Stimulated activated CD4-positive, alpha-beta T cell treated with anti-CD3 and anti-CD28 coated beads, Interleukin-4, amount 100 ng/mL, for 4 hours (primary cell): ENCODE data around the gene RRP12.

Source experiments
- DNase-seq, 2 experiments: peaks; one replicate each; pipeline ENCODE4 v3.0.0-alpha.2; 2020

RRP12 gene

GRCh38 chr10:97334370-97335175 lies 66.6 kb downstream of the RRP12 start, which contains the start of gene FRAT2:
TSS of gene FRAT2 (minus strand) at chr10:97334729. CDS start at chr10:97334572, 157 bp downstream.
- DNase-seq, result peak; percentile 82 to 86

GRCh38 chr10:97333601-97334369 lies 67.4 kb downstream of the RRP12 start:
- DNase-seq, result peak in 1 of 2 experiments; percentile 18

- DNase-seq, result no peak
These were observed 67.9 kb downstream of the RRP12 start for GRCh38 chr10:97333351-97333600.

GRCh38 chr10:97332591-97333350 lies 68.4 kb downstream of the RRP12 start:
- DNase-seq, result no peak

GRCh38 chr10:97331153-97331703 lies 69.9 kb downstream of the RRP12 start:
- no peak for DNase-seq

- no peak for DNase-seq
These were observed 71.4 kb downstream of the RRP12 start for GRCh38 chr10:97329766-97330165.

- no peak for DNase-seq
These were observed 72.3 kb downstream of the RRP12 start for GRCh38 chr10:97328646-97329453.

GRCh38 chr10:97327348-97328294 lies 73.5 kb downstream of the RRP12 start:
- no peak for DNase-seq

- no peak for DNase-seq
These were observed 75.4 kb downstream of the RRP12 start for GRCh38 chr10:97325754-97326153.

- no peak for DNase-seq
These were observed 77.6 kb downstream of the RRP12 start for GRCh38 chr10:97323501-97323900.

GRCh38 chr10:97321804-97322190 lies 79.3 kb downstream of the RRP12 start:
- no peak for DNase-seq

- DNase-seq, result no peak
These were observed 79.9 kb downstream of the RRP12 start for GRCh38 chr10:97321032-97321803.

GRCh38 chr10:97320480-97321031 lies 80.6 kb downstream of the RRP12 start:
- peak in 1 of 2 experiments; percentile 20 for DNase-seq

- DNase-seq, result peak; percentile 46 to 57
These were observed 81.3 kb downstream of the RRP12 start for GRCh38 chr10:97319671-97320479.

- peak; percentile 82 to 84 for DNase-seq
These were observed 82.1 kb downstream of the RRP12 start, which contains the start of gene FRAT1 for GRCh38 chr10:97318772-97319651. TSS of gene FRAT1 (plus strand) at chr10:97319271. CDS start at chr10:97319454, 183 bp downstream.

- no peak for DNase-seq
These were observed 86.5 kb downstream of the RRP12 start for GRCh38 chr10:97314671-97315070.

- DNase-seq, result no peak
These were observed 88.2 kb downstream of the RRP12 start for GRCh38 chr10:97312897-97313296.

GRCh38 chr10:97311111-97311626 lies 90.0 kb downstream of the RRP12 start:
- DNase-seq, result no peak
